Measurements from ENCODE around the gene PER1.
"Not testable (repeated sequence)": the region's sequence is repeated elsewhere in the genome, so short reads cannot be mapped to it uniquely, and the experiment has no call there.

The PER1 gene

GRCh38 chr17:8116776-8117175 lies 35.4 kb downstream of the PER1 start:
- in situ Hi-C loops (cut with MboI; ENCODE audit: low pct_unique_long_range_greater_than_20kb, low sequenced_read_pairs, unreplicated experiment) = no loop called here
- DNase-seq (ENCODE audit: low spot score) = no peak
- TF ChIP-seq CTCF (IDR thresholded peaks at IDR 0.05; ENCODE audit: extremely low read depth, insufficient read depth, missing control alignments) = no peak

DNA sequence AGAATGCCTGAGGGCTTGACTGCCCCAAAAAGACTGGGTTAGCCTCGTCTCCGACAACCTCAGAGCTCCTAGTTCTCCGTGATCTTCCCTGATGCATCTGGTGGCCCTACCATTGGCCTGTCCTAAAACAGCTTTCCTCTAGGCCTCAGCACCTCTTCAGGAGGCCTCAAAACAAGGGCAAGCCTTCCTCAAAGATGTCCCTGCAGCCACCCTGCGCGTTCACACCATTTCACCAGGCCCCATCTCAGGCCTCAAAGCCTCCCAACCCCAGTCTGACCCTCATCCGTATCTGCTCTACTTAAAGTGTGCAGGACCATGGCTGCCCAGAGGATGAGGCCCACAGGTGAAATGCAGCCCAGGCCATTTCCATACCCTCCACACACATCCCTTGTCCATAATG lies 41.3 kb downstream of the PER1 start:
- in situ Hi-C loops (cut with MboI; ENCODE audit: low pct_unique_long_range_greater_than_20kb, low sequenced_read_pairs, unreplicated experiment) = no loop called here
- TF ChIP-seq CTCF (IDR thresholded peaks at IDR 0.05; ENCODE audit: extremely low read depth, insufficient read depth, missing control alignments) = no peak
- DNase-seq (ENCODE audit: low spot score) = no peak

DNA sequence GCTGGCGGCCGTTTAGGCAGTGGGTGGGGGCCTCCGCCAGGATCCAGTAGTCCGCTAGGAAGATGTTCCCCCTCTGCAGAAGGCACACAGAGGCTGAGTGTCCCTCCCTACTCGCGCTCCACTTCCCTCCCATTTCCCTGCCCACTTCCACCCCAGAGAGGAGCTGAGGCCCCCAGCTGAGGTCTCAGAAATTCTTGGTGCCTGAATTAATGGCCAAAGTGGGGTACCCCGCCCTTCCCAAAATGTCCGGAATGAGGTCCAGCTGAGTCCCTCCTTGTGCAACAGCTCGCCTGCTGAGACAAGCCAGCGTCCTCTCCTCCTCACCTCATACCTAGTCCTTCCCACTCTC lies 41.8 kb downstream of the PER1 start:
- TF ChIP-seq CTCF (IDR thresholded peaks at IDR 0.05; ENCODE audit: extremely low read depth, insufficient read depth, missing control alignments) = no peak

GRCh38 chr17:8109661-8110455 lies 42.3 kb downstream of the PER1 start:
- in situ Hi-C loops (cut with MboI; ENCODE audit: low pct_unique_long_range_greater_than_20kb, low sequenced_read_pairs, unreplicated experiment) = no loop called here
- peak; percentile 90 for DNase-seq (ENCODE audit: low spot score)
- peak; percentile 97 for TF ChIP-seq CTCF (IDR thresholded peaks at IDR 0.05; ENCODE audit: extremely low read depth, insufficient read depth, missing control alignments)

More for the DNA sequence above, 41.8 kb downstream of the PER1 start:
- no peak for DNase-seq (ENCODE audit: low spot score)
- in situ Hi-C loops (cut with MboI; ENCODE audit: low pct_unique_long_range_greater_than_20kb, low sequenced_read_pairs, unreplicated experiment) = no loop called here

DNA sequence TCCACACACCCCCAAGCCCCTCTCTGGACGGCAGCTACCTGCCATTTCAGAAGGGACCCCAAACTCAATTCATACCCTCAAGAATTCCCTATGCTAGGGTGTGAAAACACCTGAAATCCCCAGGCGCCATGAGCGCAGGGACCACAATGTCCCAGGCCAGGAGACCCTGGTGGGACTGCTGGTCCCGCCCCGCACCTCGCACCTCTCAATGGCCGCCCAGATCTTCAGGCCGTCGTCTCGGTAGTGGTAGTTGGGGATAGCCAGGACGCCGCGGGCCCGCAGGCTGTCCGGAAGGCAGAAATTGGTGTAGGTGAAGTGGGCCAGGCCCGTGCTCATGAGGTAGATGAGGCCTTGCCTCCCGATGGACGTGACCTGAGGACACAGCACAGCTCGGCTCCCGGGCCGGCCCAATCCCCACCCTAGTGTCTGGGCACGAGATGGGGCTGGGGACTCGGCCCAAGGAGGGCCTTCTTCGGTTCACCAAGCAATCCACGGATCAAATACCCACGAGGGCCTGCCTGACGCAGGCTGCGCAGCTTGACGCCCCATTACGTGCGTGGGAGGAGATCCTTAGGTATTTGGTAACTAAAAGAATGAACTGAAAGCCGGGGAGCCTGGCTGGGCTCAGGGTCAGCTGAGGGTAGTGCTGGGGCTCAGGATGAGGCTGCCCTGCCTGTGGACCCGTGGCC lies 43.1 kb downstream of the PER1 start:
- no peak for TF ChIP-seq CTCF (IDR thresholded peaks at IDR 0.05; ENCODE audit: extremely low read depth, insufficient read depth, missing control alignments)
- in situ Hi-C loops (cut with MboI; ENCODE audit: low pct_unique_long_range_greater_than_20kb, low sequenced_read_pairs, unreplicated experiment) = no loop called here
- DNase-seq (ENCODE audit: low spot score) = no peak

GRCh38 chr17:8106980-8107379 lies 45.2 kb downstream of the PER1 start:
- in situ Hi-C loops (cut with MboI; ENCODE audit: low pct_unique_long_range_greater_than_20kb, low sequenced_read_pairs, unreplicated experiment) = not testable (repeated sequence)

DNA sequence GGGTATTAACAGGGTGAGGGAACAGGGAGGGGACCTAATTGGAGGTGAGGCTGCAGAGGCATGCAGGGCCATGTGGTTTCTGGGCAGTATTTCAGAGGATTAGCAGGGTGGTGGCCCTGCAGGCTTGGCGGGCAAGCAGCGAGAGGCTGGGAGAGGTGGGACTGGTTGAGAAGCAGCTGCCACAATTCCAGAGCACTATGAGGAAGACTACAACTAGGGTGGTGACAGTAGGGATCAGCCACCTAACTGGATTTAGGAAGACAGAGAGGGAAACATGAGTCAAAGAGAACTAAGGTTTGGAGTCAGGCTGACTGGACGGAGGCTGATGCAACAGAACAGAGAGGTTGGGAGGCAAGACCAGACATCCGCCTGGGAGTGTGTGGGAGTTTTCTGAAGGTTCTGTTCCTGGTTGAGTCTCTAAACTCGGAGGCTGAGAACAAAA lies 46.2 kb downstream of the PER1 start:
- in situ Hi-C loops (cut with MboI; ENCODE audit: low pct_unique_long_range_greater_than_20kb, low sequenced_read_pairs, unreplicated experiment) = no loop called here
- no peak for TF ChIP-seq CTCF (IDR thresholded peaks at IDR 0.05; ENCODE audit: extremely low read depth, insufficient read depth, missing control alignments)

More at GRCh38 chr17:8106980-8107379, 45.2 kb downstream of the PER1 start:
- DNase-seq (ENCODE audit: low spot score) = not testable (repeated sequence)

More for the DNA sequence above, 46.2 kb downstream of the PER1 start:
- no peak for DNase-seq (ENCODE audit: low spot score)
